GM19452 (cell line): Measurements from ENCODE around the gene LPAR1.

Source experiments
- ATAC-seq: cut with Tn5 transposase; IDR thresholded peaks from one replicate; pipeline ENCODE4 v1.9.1; 2021; ENCODE audit not compliant: unreplicated experiment

Gene LPAR1

GRCh38 chr9:110967196-110967595 lies 71.1 kb downstream of the LPAR1 start:
- ATAC-seq, result no peak

DNA sequence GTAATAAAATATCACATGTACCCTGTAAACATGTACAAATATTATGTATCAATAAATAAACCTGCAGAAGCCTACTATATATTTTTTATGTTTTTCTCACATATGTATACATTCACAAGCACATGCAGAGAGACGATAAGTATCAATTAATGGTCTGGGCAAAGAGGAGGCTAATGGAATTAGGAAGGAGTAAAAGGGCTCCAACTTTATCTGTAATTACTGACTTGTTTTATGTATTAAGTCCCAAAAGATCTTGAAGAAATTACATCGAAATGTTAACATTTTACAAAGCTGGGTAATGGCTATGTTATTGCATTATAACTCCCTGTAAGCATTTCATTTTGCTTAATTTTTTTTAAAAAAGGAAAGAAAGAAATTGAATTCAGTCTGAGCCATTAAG lies 78.0 kb downstream of the LPAR1 start:
- ATAC-seq, result no peak

DNA sequence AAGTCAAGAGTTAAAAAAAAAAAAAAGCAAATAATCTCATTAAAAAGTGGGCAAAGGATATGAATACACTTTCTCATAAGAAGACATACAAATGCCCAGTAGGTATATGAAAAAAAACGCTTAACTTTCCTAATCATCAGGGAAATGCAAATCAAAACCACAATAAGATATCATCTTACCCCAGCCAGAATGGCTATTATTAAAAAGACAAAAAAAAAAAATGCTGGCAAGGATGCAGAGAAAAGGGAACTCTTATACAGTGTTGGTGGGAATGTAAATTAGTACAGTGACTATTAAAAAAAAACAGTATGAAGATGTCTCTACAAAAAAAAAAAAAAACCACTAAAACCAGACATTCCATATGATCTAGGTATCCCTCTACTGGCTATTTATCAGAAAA lies 79.4 kb downstream of the LPAR1 start:
- ATAC-seq, result no peak

- peak; percentile 58 for ATAC-seq
Observed at GRCh38 chr9:110954822-110955291, 83.4 kb downstream of the LPAR1 start.

DNA sequence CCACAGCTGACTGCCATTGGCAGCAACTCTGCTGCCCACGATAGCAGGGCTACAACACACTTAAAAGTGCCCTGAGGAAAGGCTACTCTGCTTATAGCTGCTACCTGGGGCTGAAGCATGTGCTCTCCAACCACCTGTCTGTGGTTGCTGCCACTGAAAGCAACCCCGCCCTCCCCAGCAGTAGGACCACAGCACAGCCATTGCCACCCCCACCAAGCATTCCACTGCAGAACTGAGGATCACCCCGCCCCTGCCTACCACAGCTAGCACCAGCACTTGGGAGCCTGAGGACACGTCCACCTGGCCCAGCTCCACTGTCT lies 85.8 kb downstream of the LPAR1 start:
- ATAC-seq, result no peak

DNA sequence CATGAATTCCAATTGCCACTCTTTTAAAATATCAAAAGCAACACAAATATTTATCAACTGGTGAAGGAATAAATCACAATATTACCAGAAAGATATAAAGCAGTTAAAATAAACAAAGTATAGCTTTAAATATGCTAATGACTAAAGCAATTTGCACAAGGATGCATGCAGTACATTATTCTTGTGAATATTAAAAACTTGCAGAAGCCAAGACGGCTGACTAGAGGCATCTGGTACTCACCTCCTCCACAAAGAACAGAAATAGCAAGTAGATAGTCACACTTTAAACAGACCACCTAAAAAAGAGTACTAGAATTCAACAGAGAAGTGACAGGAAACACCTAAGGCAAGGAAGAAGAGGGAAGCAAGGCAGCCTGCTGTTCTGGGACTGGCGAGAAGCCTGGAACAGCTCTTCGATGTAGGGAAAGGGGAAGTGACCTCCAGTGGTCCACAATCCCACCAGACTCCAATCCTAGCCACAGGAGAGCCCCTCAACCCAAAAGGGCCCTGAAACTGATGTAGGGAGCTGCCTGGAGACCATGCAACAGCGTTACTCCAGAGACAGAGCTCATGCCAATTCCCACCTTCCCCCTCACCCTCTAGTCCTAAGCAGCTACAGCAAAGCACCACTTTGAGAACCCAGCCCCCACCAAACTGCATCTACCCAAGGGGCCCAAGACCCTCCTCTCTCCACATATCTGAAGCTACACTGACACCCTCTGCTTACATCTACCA lies 86.3 kb downstream of the LPAR1 start:
- no peak for ATAC-seq

DNA sequence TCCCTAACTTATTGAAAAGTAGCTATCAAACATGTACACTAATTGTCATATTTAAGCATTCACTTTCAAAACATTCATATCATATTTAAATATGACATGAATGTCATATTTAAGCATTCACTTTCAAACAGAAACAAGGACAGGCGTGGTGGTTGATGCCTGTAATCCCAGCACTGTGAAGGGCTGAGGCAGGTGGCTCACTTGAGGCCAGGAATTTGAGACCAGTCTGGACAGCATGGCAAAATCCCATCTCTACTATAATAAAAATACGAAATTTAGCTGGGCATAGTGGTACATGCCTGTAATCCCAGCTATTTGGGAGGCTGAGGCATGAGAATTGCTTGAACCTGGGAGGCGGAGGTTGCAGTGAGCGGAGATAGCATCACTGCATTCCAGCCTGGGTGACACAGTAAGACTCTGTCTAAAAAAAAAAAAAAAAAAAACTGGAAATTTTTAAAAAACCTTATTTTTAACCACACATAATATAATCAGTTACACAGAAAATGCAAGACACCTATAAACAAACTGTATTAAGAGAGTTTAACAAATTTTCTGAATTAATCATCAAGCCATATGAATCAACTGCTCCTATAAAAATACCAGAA lies 88.1 kb downstream of the LPAR1 start:
- no peak for ATAC-seq

- ATAC-seq, result no peak
Observed at GRCh38 chr9:110949081-110949480, 89.2 kb downstream of the LPAR1 start.

GRCh38 chr9:110947491-110948044 lies 90.7 kb downstream of the LPAR1 start:
- ATAC-seq, result no peak

GRCh38 chr9:110942522-110942921 lies 95.7 kb downstream of the LPAR1 start:
- no peak for ATAC-seq

DNA sequence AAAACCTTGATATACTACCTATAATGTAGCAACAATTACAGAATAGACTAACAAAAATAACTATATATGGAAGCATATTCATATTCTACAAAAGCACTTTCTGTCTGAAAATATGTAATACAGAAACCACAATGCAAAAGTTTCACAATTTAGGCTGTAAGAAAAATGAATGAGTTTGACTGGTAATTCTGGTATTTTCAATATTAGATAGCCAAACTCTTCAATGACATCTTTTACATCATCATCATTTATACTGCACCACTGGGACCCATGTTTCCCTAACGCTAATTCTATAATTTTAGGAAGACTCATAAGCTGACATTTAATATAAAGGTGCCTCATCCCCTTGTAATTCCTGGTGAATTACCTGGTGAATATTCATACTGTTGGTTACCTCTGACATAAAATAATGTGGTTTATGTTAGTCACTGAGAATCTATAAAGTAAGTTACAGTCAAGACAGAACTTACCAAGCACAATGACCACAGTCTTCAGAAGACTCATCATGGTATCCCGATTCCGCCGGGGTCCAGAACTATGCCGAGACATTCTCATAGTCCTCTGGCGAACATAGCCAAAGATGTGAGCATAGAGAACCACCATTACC lies 97.2 kb downstream of the LPAR1 start:
- ATAC-seq, result no peak

DNA sequence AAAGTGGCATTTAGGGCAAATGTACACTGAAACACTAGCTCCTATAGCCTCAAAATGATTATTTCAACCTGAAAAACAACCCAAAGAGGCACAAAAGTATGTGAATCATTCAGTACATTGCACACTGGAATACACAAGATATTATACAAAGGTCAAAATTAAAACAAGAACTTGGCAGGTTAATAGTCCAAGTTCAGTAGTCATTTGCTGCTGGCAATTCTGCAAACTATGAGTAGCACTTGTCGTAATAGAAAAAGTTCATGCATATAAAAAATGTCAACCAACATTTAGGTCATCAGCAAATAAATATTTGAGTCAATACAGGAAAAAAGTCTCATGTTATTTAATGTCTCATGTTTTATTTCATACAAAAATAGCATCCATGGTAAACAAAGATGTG lies 98.7 kb downstream of the LPAR1 start:
- ATAC-seq, result no peak

- no peak for ATAC-seq
Observed at GRCh38 chr9:110939047-110939446, 99.2 kb downstream of the LPAR1 start.

DNA sequence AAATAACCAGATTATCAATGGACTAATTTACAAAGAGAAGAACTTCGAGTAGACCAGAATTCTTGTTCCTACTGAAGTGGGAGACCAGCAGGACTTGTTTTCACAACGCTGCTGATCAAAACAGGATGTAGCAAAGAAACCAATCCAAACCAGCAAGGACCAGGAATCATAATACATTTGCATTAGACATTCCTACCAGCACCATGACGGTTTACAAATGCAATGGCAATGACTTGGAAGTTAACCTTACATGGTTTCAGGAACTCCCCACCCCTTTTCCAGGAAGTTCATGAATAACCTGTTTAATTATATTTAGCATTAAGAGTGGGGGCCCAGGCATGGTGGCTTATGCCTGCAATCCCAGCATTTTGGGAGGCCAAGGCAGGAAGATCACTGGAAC lies 100.0 kb downstream of the LPAR1 start:
- ATAC-seq, result no peak

DNA sequence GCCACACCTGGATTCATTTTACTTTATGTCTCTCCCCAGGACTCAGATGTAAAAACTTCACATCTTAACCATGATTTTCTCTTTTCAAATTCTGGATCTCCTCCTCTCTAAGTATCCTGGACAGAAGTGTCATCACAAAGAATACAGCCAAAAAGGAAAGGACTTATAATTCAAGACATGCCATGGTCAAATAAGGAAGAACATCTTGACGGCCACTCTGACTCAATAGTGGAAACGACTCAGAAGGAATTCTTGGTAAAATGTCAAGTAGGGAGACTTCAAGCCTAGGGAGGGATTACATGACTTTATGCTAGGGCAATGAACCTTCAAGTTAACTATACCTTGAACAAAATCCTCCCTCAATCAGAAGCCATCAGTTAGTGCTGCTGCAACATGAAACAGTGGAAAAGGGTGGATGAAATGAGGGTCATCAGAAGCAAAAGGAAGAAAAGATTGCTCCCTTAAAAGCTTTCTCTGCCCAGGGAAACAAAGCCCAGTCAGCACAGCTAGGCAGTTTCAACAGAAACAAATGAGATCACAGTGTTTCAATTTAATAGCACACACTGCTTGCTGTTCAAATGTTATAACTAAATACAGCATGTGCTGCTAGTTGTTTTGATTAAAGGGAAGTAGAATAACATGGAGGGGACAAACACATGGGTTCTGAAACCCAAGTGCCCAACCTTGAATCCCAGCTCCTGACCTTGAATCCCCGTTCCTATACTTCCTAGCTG lies 101.4 kb downstream of the LPAR1 start:
- ATAC-seq, result no peak

DNA sequence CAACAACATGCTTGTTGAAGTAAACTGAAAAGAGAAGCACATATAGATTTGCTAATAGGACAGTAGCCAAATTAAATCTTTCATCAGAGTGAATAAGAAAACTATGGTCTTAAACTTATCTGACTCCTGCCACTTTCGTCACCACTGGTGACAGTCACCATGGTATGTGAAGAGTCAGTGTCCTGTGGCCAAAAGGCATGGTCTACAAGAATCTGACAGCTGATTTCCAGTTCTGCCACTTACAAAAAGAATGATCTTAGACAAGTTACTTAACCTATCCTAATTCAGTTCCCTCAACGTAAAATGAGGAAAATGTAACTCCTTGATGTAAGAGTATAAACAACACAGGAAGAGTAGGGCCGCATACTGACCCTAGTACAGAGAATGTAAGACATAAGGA lies 102.0 kb downstream of the LPAR1 start:
- no peak for ATAC-seq

GRCh38 chr9:110935829-110936228 lies 102.4 kb downstream of the LPAR1 start:
- ATAC-seq, result no peak

DNA sequence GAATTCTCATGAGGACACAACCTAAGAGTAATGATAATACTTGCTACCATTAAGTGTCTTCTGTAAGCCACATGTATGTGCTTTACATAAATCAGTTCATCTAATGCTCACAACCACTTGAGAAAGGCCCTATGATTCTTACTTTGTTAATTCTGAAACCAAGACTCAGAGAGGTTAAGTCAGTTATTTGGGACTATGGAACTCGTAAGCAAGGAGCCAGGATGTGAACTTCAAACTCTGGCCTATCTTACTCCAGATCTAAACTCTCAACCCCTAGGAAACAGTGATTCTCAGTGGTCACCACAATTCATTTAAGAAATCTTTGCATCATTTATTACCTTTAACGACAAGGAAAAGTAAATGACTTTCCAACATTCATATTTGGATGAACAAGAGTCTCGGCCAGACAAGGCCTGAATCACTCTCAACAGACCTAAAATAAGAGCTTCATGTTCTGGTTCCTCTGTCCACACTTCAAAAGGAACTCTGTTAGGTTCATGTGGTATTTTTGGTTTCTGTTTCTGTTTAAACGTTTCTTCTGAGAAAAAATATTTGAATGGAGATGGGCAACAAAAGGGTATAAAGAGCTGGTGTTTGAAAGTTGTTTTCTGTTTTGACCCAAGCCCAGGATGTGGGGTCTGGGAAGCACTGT lies 104.8 kb downstream of the LPAR1 start:
- ATAC-seq, result peak; percentile 70

GRCh38 chr9:110932863-110933262 lies 105.4 kb downstream of the LPAR1 start:
- no peak for ATAC-seq

- ATAC-seq, result no peak
Observed at GRCh38 chr9:110928599-110928998, 109.7 kb downstream of the LPAR1 start.
